SU-DHL-6 (cell line): ENCODE results near the gene HOXA13.

Experiments
- H2AFZ ChIP-seq: fragments of 200-600 bp; sonication (generic); 2 replicates; pipeline ENCODE4 v1.6.1; 2014; ENCODE audit warnings: low read depth, mild to moderate bottlenecking, moderate library complexity, mixed read lengths, antibody characterized with exemption, low read length; ENCODE audit not compliant: severe bottlenecking
- H3F3A ChIP-seq: fragments of 200-600 bp; shearing (Covaris generic); 2 replicates; pipeline ENCODE4 v1.6.0; 2016; ENCODE audit warnings: antibody characterized with exemption, mild to moderate bottlenecking; ENCODE audit not compliant: insufficient read depth
- H3K27ac ChIP-seq: fragments of 200-600 bp; sonication (generic); 2 replicates; pipeline ENCODE4 v1.5.1; 2016; ENCODE audit warnings: low read depth, mild to moderate bottlenecking, low read length, moderate library complexity, mixed read lengths
- H3K27me3 ChIP-seq: fragments of 200-600 bp; sonication (generic), shearing (Covaris generic); 2 replicates; pipeline ENCODE4 v1.6.0; 2014; ENCODE audit warnings: mild to moderate bottlenecking, low read length
- H3K36me3 ChIP-seq: fragments of 200-600 bp; sonication (generic); 2 replicates; pipeline ENCODE4 v1.6.1; 2014; ENCODE audit warnings: mild to moderate bottlenecking, low read length, mixed read lengths
- H3K4me2 ChIP-seq: fragments of 300-600, 200-600 bp; shearing (Covaris generic), sonication (generic); 2 replicates; pipeline ENCODE4 v1.6.0; 2014; ENCODE audit warnings: low read length, low read depth, mild to moderate bottlenecking; ENCODE audit not compliant: poor library complexity, severe bottlenecking
- H3K4me3 ChIP-seq: fragments of 200-600 bp; sonication (generic); 2 replicates; pipeline ENCODE4 v1.5.1; 2014; ENCODE audit warnings: antibody characterized with exemption, low read length, mild to moderate bottlenecking, mixed read lengths; ENCODE audit not compliant: insufficient read depth, poor library complexity, severe bottlenecking
- H3K79me2 ChIP-seq: fragments of 200-600 bp; sonication (generic); 2 replicates; pipeline ENCODE4 v1.6.1; 2014; ENCODE audit warnings: mild to moderate bottlenecking, low read length, moderate library complexity; ENCODE audit not compliant: insufficient read depth
- H3K9ac ChIP-seq: fragments of 200-600 bp; sonication (generic); 2 replicates; pipeline ENCODE4 v1.7.0; 2014; ENCODE audit warnings: mild to moderate bottlenecking, low read length
- H3K9me2 ChIP-seq: fragments of 200-600 bp; sonication (generic); replicated peaks from 2 replicates; pipeline ENCODE4 v1.6.1; 2014; ENCODE audit warnings: low read length; ENCODE audit not compliant: insufficient read depth
- H3K9me3 ChIP-seq: fragments of 200-600 bp; sonication (generic); 2 replicates; pipeline ENCODE4 v1.6.1; 2014; ENCODE audit warnings: low read length, mixed read lengths; ENCODE audit not compliant: insufficient read depth
- H4K20me1 ChIP-seq: fragments of 200-600 bp; sonication (generic); 2 replicates; pipeline ENCODE4 v1.6.1; 2014; ENCODE audit warnings: low read depth, mild to moderate bottlenecking, antibody characterized with exemption, low read length, moderate library complexity, mixed read lengths
- CTCF ChIP-seq: fragments of 200-600 bp; sonication (generic); IDR thresholded peaks from one replicate; pipeline ENCODE4 v1.5.1; 2017; ENCODE audit warnings: antibody characterized with exemption, mild to moderate bottlenecking, low read length, moderate library complexity; ENCODE audit not compliant: insufficient read depth, poor library complexity, severe bottlenecking
- EZH2phosphoT487 ChIP-seq: fragments of 200-600 bp; sonication (generic), shearing (Covaris generic); conservative IDR thresholded peaks from 2 replicates; pipeline ENCODE4 v1.6.1; 2018; ENCODE audit warnings: mild to moderate bottlenecking, antibody characterized with exemption, low read length, moderate library complexity, mixed read lengths

The HOXA13 gene

GRCh38 chr7:27154901-27155815 lies 44.7 kb downstream of the HOXA13 start:
- no peaks in the 10 kb centered on the region for H3K27me3 ChIP-seq
- H3F3A ChIP-seq, result peaks cover 17% of the 10 kb centered on the region
- H3K9me2 ChIP-seq, result no peaks in the 10 kb centered on the region
- 0 out of 2 replicates have a peak, but pooled peaks cover 4% of the 10 kb centered on the region for H3K36me3 ChIP-seq
- H3K9me3 ChIP-seq, result no peaks in the 10 kb centered on the region
- peaks cover 8% of the 10 kb centered on the region; the same call in 1 of the 2 replicates for H3K79me2 ChIP-seq
- TF ChIP-seq EZH2phosphoT487 (no peak), CTCF (no peak)
- H2AFZ ChIP-seq, result peak overlapping the region; percentile 77
- peak overlapping the region; percentile 85 for H3K27ac ChIP-seq
- no peaks in the 10 kb centered on the region for H4K20me1 ChIP-seq
- H3K4me2 ChIP-seq, result peak overlapping the region; percentile 83
- H3K4me3 ChIP-seq, result peak overlapping the region; percentile 69
- peak overlapping the region; percentile 83 for H3K9ac ChIP-seq

- peaks cover 15% of the 10 kb centered on the region; the same call in 1 of the 2 replicates for H3K79me2 ChIP-seq
- H3K4me2 ChIP-seq, result peak overlapping the region; percentile 83
- no peaks in the 10 kb centered on the region for H4K20me1 ChIP-seq
- no peak overlapping the region for H3K4me3 ChIP-seq
- peak overlapping the region; percentile 77 for H2AFZ ChIP-seq
- H3K9ac ChIP-seq, result peak overlapping the region; percentile 83
- H3K27me3 ChIP-seq, result no peaks in the 10 kb centered on the region
- H3F3A ChIP-seq, result peaks cover 13% of the 10 kb centered on the region
- no peaks in the 10 kb centered on the region for H3K9me2 ChIP-seq
- H3K9me3 ChIP-seq, result no peaks in the 10 kb centered on the region
- 0 out of 2 replicates have a peak, but pooled peaks cover 4% of the 10 kb centered on the region for H3K36me3 ChIP-seq
- H3K27ac ChIP-seq, result no peak overlapping the region
- no peak for TF ChIP-seq CTCF
- no peak for TF ChIP-seq EZH2phosphoT487
Measured at GRCh38 chr7:27154369-27154768, 45.5 kb downstream of the HOXA13 start.

- Histone ChIP-seq H3K27me3 (no peaks in the 10 kb centered on the region), H4K20me1 (no peaks in the 10 kb centered on the region), H3K36me3 (0 out of 2 replicates have a peak, but pooled peaks cover 4% of the 10 kb centered on the region), H3K4me3 (no peak overlapping the region), H3K9ac (no peak overlapping the region), H3F3A (peaks cover 8% of the 10 kb centered on the region; the same call in 1 of the 2 replicates), H3K9me2 (no peaks in the 10 kb centered on the region), H3K4me2 (no peak overlapping the region), H3K79me2 (peaks cover 19% of the 10 kb centered on the region; the same call in 1 of the 2 replicates), H3K27ac (no peak overlapping the region), H3K9me3 (no peaks in the 10 kb centered on the region), H2AFZ (no peak overlapping the region)
- TF ChIP-seq EZH2phosphoT487 (no peak), CTCF (no peak)
Measured at GRCh38 chr7:27153526-27153925, 46.4 kb downstream of the HOXA13 start.
